ENCODE results near the gene ZAR1L.
A peak's percentile ranks its signal among the peaks of the same experiment; 100 is the strongest.

The ZAR1L gene

DNA sequence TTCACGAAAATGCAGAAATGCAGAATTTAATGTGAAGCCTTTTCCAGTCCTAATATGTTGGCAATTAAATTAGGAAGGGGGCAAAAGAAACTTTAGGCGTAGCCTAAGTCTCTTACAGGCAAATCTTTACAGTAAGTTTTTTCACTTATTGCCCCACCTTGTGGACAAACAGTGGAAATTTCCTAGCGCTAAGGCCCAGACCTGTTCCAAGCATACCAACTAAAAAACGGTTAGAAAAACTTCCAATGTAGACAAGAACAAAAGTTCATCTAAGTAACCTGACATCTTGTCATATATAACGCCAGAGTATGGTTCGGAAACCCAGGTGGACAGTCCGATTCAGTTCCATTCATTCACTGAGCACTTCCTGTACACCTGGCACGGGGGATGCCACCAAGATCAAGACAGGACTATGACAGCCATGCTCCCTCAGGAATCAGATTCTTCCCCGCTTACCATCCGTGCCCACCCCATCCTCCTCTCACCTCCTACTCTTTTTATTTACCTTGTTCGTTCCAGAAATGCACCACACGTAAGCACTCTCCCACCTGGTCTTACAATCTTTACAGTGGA lies 4.9 kb downstream of the ZAR1L start:
- TF ChIP-seq, protein P1, sequence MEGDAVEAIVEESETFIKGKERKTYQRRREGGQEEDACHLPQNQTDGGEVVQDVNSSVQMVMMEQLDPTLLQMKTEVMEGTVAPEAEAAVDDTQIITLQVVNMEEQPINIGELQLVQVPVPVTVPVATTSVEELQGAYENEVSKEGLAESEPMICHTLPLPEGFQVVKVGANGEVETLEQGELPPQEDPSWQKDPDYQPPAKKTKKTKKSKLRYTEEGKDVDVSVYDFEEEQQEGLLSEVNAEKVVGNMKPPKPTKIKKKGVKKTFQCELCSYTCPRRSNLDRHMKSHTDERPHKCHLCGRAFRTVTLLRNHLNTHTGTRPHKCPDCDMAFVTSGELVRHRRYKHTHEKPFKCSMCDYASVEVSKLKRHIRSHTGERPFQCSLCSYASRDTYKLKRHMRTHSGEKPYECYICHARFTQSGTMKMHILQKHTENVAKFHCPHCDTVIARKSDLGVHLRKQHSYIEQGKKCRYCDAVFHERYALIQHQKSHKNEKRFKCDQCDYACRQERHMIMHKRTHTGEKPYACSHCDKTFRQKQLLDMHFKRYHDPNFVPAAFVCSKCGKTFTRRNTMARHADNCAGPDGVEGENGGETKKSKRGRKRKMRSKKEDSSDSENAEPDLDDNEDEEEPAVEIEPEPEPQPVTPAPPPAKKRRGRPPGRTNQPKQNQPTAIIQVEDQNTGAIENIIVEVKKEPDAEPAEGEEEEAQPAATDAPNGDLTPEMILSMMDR (IDR thresholded peaks at IDR 0.05): peak; percentile 59

- TF ChIP-seq, protein P1 (IDR thresholded peaks at IDR 0.05): no peak
Measured at GRCh38 chr13:32309312-32310133, 5.6 kb downstream of the ZAR1L start.

GRCh38 chr13:32305646-32306045 lies 9.5 kb downstream of the ZAR1L start:
- TF ChIP-seq, protein P1 (IDR thresholded peaks at IDR 0.05): no peak

DNA sequence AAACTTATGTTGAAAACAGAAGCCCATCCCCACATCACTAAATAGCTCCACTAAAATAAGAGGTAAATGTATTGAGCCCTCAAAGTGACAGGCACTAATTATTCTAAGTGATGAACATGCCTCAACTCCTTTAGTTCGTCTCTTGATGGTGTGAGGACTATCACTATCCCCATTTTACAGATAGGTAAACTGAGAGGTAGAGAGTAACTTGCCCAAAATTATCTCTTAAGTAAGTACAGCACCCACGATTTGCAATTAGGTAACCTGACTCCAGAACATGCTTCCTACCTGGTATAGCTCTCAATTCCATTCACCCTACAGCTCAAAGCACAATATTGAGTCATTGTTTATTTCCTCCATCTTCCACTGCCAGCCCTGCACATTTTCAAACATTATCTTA lies 12.7 kb downstream of the ZAR1L start:
- TF ChIP-seq, protein P1 (IDR thresholded peaks at IDR 0.05): no peak

DNA sequence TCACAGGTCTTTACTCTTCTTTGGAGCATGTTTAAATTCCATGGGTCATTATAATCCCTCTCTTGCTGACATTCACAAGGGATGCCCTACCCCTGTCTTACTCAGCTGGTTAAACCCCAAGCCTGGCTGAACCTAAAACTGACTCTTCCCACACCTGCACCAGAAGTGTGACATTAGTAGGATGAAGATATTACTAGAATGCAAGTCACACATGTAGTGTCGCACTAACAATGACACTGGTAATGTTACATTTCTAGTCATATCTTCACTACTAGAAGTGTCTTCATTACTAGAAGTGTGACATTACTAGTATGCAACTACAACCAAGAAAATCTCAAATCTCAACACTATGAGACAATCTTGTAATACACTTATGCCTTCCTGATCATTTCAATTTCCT lies 14.2 kb downstream of the ZAR1L start:
- TF ChIP-seq, protein P1 (IDR thresholded peaks at IDR 0.05): no peak

GRCh38 chr13:32300406-32300805 lies 14.8 kb downstream of the ZAR1L start:
- TF ChIP-seq, protein P1 (IDR thresholded peaks at IDR 0.05): no peak

- TF ChIP-seq, protein P1 (IDR thresholded peaks at IDR 0.05): no peak
Measured at GRCh38 chr13:32299893-32300292, 15.3 kb downstream of the ZAR1L start.
